Right atrium auricular region (tissue), 2 donors: ENCODE measurements around the gene TSHZ3. TPM values are rescaled to one million over a fixed set of nuclear protein-coding genes. Genes with fewer than 3 reads are reported as not detected.

Experiments used
- DNase-seq: peaks from one replicate; pipeline ENCODE4 v3.0.0-alpha.2; 2019; ENCODE audit warnings: low spot score
- H3K27ac ChIP-seq, 2 donors: fragments of 200-600 bp; sonication (generic); 1 replicate in 1 of 2; 2 replicates in 1 of 2; pipeline ENCODE4 v1.5.1; 2016 to 2019
- H3K27me3 ChIP-seq, 2 donors: fragments of 200-600 bp; sonication (generic); one replicate each; pipeline versions ENCODE4 v1.5.1 to v1.6.0; 2017 to 2019
- H3K36me3 ChIP-seq: fragments of 200-600 bp; sonication (generic); one replicate; pipeline ENCODE4 v1.5.1; 2016
- H3K4me1 ChIP-seq, 2 donors: fragments of 200-600 bp; sonication (generic); one replicate each; pipeline versions ENCODE4 v1.5.1 to v1.6.0; 2017 to 2019
- H3K4me3 ChIP-seq, 2 donors: fragments of 200-600 bp; sonication (generic); 1 replicate in 1 of 2; 2 replicates in 1 of 2; pipeline ENCODE4 v1.5.1; 2017 to 2019; ENCODE audit warnings: mild to moderate bottlenecking in 1 of 2, moderate library complexity in 1 of 2
- H3K9me3 ChIP-seq, 2 donors: fragments of 200-600 bp; sonication (generic); one replicate each; pipeline ENCODE4 v1.5.1; 2019
- CTCF ChIP-seq, 2 donors: fragments of 200-600 bp; sonication (generic); IDR thresholded peaks; one replicate each; pipeline ENCODE4 v1.5.1; 2019; ENCODE audit warnings: antibody characterized with exemption in 2 of 2
- total RNA-seq, 2 donors: library from RNA; depleted of rRNA; stranded (reverse); fragments of >200 nt; gene quantifications; one replicate each; pipeline ENCODE4 v1.1.0, GENCODE V29; 2016

Gene TSHZ3
- total RNA-seq, 2 donors from 2014 or later: 3.9 to 5.6 TPM

GRCh38 chr19:31380854-31381253 lies 31.6 kb upstream of the TSHZ3 start:
- no peak for TF ChIP-seq CTCF (IDR thresholded peaks at IDR 0.05)
- Histone ChIP-seq H3K9me3 (no peaks in the 10 kb centered on the region), H3K4me3 (no peak overlapping the region), H3K4me1 (no peaks in the 10 kb centered on the region), H3K36me3 (no peaks in the 10 kb centered on the region), H3K27me3 (no peaks in the 10 kb centered on the region), H3K27ac (no peak overlapping the region)
- no peak for DNase-seq

GRCh38 chr19:31378404-31378803 lies 29.2 kb upstream of the TSHZ3 start:
- Histone ChIP-seq H3K36me3 (no peaks in the 10 kb centered on the region), H3K27ac (peak overlapping the region in 1 of 2 donors; percentile 29), H3K9me3 (no peaks in the 10 kb centered on the region), H3K27me3 (no peaks in the 10 kb centered on the region), H3K4me1 (no peaks in the 10 kb centered on the region), H3K4me3 (no peak overlapping the region)
- DNase-seq: peak; percentile 67
- no peak for TF ChIP-seq CTCF (IDR thresholded peaks at IDR 0.05)

- DNase-seq: no peak
- Histone ChIP-seq H3K27me3 (no peaks in the 10 kb centered on the region), H3K9me3 (no peaks in the 10 kb centered on the region), H3K4me3 (no peak overlapping the region), H3K27ac (peak overlapping the region in 1 of 2 donors; percentile 8), H3K36me3 (no peaks in the 10 kb centered on the region), H3K4me1 (no peaks in the 10 kb centered on the region)
- TF ChIP-seq CTCF (IDR thresholded peaks at IDR 0.05): no peak
Observed at GRCh38 chr19:31377736-31378135, 28.5 kb upstream of the TSHZ3 start.

- Histone ChIP-seq H3K27me3 (no peaks in the 10 kb centered on the region), H3K36me3 (no peaks in the 10 kb centered on the region), H3K4me1 (no peaks in the 10 kb centered on the region), H3K9me3 (no peaks in the 10 kb centered on the region), H3K4me3 (no peak overlapping the region), H3K27ac (no peak overlapping the region)
- DNase-seq: no peak
- no peak for TF ChIP-seq CTCF (IDR thresholded peaks at IDR 0.05)
Observed at GRCh38 chr19:31372246-31372781, 23.1 kb upstream of the TSHZ3 start.

- no peak for TF ChIP-seq CTCF (IDR thresholded peaks at IDR 0.05)
- Histone ChIP-seq H3K9me3 (no peaks in the 10 kb centered on the region), H3K4me1 (no peaks in the 10 kb centered on the region), H3K27me3 (no peaks in the 10 kb centered on the region), H3K4me3 (no peak overlapping the region), H3K36me3 (no peaks in the 10 kb centered on the region), H3K27ac (no peak overlapping the region)
- DNase-seq: no peak
Observed at GRCh38 chr19:31370216-31370615, 21.0 kb upstream of the TSHZ3 start.

GRCh38 chr19:31364963-31365362 lies 15.7 kb upstream of the TSHZ3 start:
- Histone ChIP-seq H3K27me3 (no peaks in the 10 kb centered on the region), H3K4me3 (no peak overlapping the region), H3K36me3 (no peaks in the 10 kb centered on the region), H3K27ac (no peak overlapping the region), H3K4me1 (no peaks in the 10 kb centered on the region), H3K9me3 (no peaks in the 10 kb centered on the region)
- no peak for TF ChIP-seq CTCF (IDR thresholded peaks at IDR 0.05)
- no peak for DNase-seq
